K562 (cell line): Measurements from ENCODE around the gene PFDN4. TPM values are rescaled to one million over a fixed set of nuclear protein-coding genes. Genes with fewer than 3 reads are reported as not detected.
A peak's percentile ranks its signal among the peaks of the same experiment; 100 is the strongest.

Experiments used
- HCFC1 ChIP-seq: IDR thresholded peaks from 2 replicates; pipeline ENCODE4 v1.6.1; 2012; ENCODE audit warnings: low read depth, low read length, improper control_type of control experiment
- HNRNPLL ChIP-seq: fragments of 200-400 bp; formaldehyde crosslinking; IDR thresholded peaks from 2 replicates; pipeline ENCODE4 v1.6.1; 2017; ENCODE audit warnings: low read length, low read depth, mild to moderate bottlenecking; ENCODE audit not compliant: poor library complexity, severe bottlenecking
- LARP7 ChIP-seq: fragments of 450-650 bp; IDR thresholded peaks from 2 replicates; pipeline ENCODE4 v1.6.1; 2016
- POLR2A ChIP-seq: fragments of 450-650 bp; conservative IDR thresholded peaks from 2 replicates; pipeline ENCODE4 v1.6.1; 2016
- PYGO2 ChIP-seq: fragments of 450-650 bp; IDR thresholded peaks from 2 replicates; pipeline ENCODE4 v1.6.1; 2016; ENCODE audit warnings: mild to moderate bottlenecking, missing genetic modification characterization, moderate library complexity, missing compliant biosample characterization
- RBM39 ChIP-seq: fragments of 200-400 bp; formaldehyde crosslinking; optimal IDR thresholded peaks from 2 replicates; pipeline ENCODE3; 2018; ENCODE audit warnings: low read depth, low read length
- TAF15 ChIP-seq: fragments of 200-400 bp; formaldehyde crosslinking; IDR thresholded peaks from 2 replicates; pipeline ENCODE4 v1.6.1; 2017; ENCODE audit warnings: mild to moderate bottlenecking, low read depth, low read length, moderate library complexity
- TCF7L2 ChIP-seq: fragments of 150-350 bp; IDR thresholded peaks from 2 replicates; pipeline ENCODE4 v1.6.1; 2016; ENCODE audit warnings: low read depth, mild to moderate bottlenecking, low read length, moderate library complexity
- XRCC3 ChIP-seq: fragments of 450-650 bp; IDR thresholded peaks from 2 replicates; pipeline ENCODE4 v1.6.1; 2017; ENCODE audit warnings: mild to moderate bottlenecking, moderate library complexity
- YY1 ChIP-seq, 3 experiments: IDR thresholded peaks; 2 replicates each; pipeline ENCODE4 v1.6.1; 2011; ENCODE audit warnings: low read length in 2 of 3, mild to moderate bottlenecking in 2 of 3, moderate library complexity in 2 of 3, borderline replicate concordance in 1 of 3, control low read depth in 1 of 3, low read depth in 1 of 3; ENCODE audit not compliant: insufficient read depth in 3 of 3, insufficient replicate concordance in 2 of 3, control insufficient read depth in 1 of 3, insufficient read length in 1 of 3; ENCODE audit errors: extremely low read depth in 1 of 3
- ZEB2 ChIP-seq: fragments of 450-650 bp; IDR thresholded peaks from 2 replicates; pipeline ENCODE4 v1.6.1; 2016
- ZNF41 ChIP-seq: fragments of 250-450 bp; sonication (Bioruptor Pico); conservative IDR thresholded peaks from 2 replicates; pipeline ENCODE4 v1.4.0; 2020; ENCODE audit warnings: mild to moderate bottlenecking
- ZSCAN29 ChIP-seq: fragments of 450-650 bp; IDR thresholded peaks from 2 replicates; pipeline ENCODE4 v1.6.1; 2017
- polyA plus RNA-seq, 8 experiments: library from polyadenylated mRNA; depleted of rRNA in 4 of 8; stranded (reverse) in 5 of 8; unstranded in 3 of 8; fragments of >200 nt; fragmentation: Nextera tagmentation in 2 of 8; fragmentation: Illumina TruSeq in 1 of 8; extraction: Ambion mirVana in 2 of 8; extraction: Trizol in 1 of 8; gene quantifications; 2 replicates each; pipeline versions ENCODE4 v1.2.1 to v1.2.3, GENCODE V29; 2011 to 2014; ENCODE audit warnings: inconsistent platforms in 1 of 8, missing spikeins in 1 of 8
- total RNA-seq, 7 experiments: library from RNA; depleted of rRNA in 6 of 7; stranded (reverse); fragments of >200 nt in 6 of 7; fragmentation: Illumina TruSeq in 2 of 7; extraction: Trizol in 2 of 7; gene quantifications; 2 replicates each; pipeline versions ENCODE4 v1.2.1 to v1.2.3, GENCODE V29; 2011 to 2021; ENCODE audit warnings: low replicate concordance in 1 of 7
- TF ChIP-seq, protein P1 (sequence below): fragments of 200-400 bp; formaldehyde crosslinking; IDR thresholded peaks from 2 replicates; pipeline ENCODE4 v1.6.1; 2017; ENCODE audit warnings: mild to moderate bottlenecking, low read depth, low read length, moderate library complexity
- TF ChIP-seq, protein P2 (sequence below): fragments of 450-650 bp; IDR thresholded peaks from 2 replicates; pipeline ENCODE4 v1.6.1; 2016; ENCODE audit warnings: mild to moderate bottlenecking, moderate library complexity

The PFDN4 gene
- total and polyA plus RNA-seq, 9 of the 15 experiments (the other 6 are each of a cell fraction or from before 2014, with no cell fraction given), result 60.1 to 214 (median 122) TPM

DNA sequence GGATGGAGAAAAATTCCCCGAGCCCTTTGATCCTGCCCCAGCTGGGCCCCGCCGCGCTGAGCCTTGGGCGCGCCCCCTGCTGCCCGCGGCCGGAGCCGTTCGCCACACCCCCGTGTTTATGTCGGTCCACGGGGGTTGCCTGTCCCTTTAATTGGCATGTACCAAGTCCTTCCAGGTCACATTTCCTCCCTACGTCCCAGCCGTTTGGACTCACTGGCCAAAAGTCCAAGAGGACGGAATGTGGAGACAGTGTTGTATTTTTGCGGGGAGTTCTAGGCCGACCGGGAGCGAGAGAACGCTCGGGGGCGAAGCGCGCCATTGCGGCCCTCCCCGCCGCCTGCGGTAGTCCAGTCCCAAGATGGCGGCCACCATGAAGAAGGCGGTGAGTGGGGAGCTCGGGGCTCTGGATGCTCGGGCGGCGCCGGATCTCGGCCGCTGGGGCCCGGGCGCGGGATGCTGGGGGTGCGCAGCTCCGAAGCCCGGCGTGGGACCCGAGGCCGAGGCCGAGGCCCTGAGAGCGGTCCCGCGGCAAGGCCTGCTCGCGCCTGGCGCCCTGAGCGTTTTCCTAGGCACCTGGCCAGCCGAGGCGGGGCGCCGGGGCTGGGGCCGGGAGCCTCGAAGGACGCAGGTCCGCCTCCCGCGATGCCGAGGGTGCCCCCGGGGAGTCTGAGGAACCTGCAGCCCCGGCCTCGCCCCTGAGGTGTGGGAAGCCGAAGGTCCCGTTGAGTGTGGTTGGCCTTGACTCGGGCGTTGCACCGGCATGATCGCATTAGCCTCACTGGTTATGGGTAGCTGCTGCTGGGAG lies at the start of gene PFDN4 (continued):
- TF ChIP-seq, protein P1, sequence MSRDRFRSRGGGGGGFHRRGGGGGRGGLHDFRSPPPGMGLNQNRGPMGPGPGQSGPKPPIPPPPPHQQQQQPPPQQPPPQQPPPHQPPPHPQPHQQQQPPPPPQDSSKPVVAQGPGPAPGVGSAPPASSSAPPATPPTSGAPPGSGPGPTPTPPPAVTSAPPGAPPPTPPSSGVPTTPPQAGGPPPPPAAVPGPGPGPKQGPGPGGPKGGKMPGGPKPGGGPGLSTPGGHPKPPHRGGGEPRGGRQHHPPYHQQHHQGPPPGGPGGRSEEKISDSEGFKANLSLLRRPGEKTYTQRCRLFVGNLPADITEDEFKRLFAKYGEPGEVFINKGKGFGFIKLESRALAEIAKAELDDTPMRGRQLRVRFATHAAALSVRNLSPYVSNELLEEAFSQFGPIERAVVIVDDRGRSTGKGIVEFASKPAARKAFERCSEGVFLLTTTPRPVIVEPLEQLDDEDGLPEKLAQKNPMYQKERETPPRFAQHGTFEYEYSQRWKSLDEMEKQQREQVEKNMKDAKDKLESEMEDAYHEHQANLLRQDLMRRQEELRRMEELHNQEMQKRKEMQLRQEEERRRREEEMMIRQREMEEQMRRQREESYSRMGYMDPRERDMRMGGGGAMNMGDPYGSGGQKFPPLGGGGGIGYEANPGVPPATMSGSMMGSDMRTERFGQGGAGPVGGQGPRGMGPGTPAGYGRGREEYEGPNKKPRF, result no peak
- TF ChIP-seq TCF7L2 (peak; percentile 93), POLR2A (peak; percentile 71), YY1 (IDR thresholded peaks at IDR 0.05; ENCODE audit: borderline replicate concordance in 1 of 3, control insufficient read depth in 1 of 3, extremely low read depth in 1 of 3, insufficient read depth in 3 of 3, insufficient read length in 1 of 3, insufficient replicate concordance in 2 of 3, low read depth in 1 of 3, low read length in 2 of 3) (peak; percentile 89 to 96 (median 93)), ZNF41 (CRISPR knock-in tag) (no peak), TAF15 (no peak), HCFC1 (peak; percentile 60), ZSCAN29 (no peak; the same call in 1 of the 2 replicates), ZEB2 (no peak), LARP7 (no peak), RBM39 (no peak), HNRNPLL (no peak), PYGO2 (tag) (no peak), XRCC3 (no peak)
- TF ChIP-seq, protein P2, sequence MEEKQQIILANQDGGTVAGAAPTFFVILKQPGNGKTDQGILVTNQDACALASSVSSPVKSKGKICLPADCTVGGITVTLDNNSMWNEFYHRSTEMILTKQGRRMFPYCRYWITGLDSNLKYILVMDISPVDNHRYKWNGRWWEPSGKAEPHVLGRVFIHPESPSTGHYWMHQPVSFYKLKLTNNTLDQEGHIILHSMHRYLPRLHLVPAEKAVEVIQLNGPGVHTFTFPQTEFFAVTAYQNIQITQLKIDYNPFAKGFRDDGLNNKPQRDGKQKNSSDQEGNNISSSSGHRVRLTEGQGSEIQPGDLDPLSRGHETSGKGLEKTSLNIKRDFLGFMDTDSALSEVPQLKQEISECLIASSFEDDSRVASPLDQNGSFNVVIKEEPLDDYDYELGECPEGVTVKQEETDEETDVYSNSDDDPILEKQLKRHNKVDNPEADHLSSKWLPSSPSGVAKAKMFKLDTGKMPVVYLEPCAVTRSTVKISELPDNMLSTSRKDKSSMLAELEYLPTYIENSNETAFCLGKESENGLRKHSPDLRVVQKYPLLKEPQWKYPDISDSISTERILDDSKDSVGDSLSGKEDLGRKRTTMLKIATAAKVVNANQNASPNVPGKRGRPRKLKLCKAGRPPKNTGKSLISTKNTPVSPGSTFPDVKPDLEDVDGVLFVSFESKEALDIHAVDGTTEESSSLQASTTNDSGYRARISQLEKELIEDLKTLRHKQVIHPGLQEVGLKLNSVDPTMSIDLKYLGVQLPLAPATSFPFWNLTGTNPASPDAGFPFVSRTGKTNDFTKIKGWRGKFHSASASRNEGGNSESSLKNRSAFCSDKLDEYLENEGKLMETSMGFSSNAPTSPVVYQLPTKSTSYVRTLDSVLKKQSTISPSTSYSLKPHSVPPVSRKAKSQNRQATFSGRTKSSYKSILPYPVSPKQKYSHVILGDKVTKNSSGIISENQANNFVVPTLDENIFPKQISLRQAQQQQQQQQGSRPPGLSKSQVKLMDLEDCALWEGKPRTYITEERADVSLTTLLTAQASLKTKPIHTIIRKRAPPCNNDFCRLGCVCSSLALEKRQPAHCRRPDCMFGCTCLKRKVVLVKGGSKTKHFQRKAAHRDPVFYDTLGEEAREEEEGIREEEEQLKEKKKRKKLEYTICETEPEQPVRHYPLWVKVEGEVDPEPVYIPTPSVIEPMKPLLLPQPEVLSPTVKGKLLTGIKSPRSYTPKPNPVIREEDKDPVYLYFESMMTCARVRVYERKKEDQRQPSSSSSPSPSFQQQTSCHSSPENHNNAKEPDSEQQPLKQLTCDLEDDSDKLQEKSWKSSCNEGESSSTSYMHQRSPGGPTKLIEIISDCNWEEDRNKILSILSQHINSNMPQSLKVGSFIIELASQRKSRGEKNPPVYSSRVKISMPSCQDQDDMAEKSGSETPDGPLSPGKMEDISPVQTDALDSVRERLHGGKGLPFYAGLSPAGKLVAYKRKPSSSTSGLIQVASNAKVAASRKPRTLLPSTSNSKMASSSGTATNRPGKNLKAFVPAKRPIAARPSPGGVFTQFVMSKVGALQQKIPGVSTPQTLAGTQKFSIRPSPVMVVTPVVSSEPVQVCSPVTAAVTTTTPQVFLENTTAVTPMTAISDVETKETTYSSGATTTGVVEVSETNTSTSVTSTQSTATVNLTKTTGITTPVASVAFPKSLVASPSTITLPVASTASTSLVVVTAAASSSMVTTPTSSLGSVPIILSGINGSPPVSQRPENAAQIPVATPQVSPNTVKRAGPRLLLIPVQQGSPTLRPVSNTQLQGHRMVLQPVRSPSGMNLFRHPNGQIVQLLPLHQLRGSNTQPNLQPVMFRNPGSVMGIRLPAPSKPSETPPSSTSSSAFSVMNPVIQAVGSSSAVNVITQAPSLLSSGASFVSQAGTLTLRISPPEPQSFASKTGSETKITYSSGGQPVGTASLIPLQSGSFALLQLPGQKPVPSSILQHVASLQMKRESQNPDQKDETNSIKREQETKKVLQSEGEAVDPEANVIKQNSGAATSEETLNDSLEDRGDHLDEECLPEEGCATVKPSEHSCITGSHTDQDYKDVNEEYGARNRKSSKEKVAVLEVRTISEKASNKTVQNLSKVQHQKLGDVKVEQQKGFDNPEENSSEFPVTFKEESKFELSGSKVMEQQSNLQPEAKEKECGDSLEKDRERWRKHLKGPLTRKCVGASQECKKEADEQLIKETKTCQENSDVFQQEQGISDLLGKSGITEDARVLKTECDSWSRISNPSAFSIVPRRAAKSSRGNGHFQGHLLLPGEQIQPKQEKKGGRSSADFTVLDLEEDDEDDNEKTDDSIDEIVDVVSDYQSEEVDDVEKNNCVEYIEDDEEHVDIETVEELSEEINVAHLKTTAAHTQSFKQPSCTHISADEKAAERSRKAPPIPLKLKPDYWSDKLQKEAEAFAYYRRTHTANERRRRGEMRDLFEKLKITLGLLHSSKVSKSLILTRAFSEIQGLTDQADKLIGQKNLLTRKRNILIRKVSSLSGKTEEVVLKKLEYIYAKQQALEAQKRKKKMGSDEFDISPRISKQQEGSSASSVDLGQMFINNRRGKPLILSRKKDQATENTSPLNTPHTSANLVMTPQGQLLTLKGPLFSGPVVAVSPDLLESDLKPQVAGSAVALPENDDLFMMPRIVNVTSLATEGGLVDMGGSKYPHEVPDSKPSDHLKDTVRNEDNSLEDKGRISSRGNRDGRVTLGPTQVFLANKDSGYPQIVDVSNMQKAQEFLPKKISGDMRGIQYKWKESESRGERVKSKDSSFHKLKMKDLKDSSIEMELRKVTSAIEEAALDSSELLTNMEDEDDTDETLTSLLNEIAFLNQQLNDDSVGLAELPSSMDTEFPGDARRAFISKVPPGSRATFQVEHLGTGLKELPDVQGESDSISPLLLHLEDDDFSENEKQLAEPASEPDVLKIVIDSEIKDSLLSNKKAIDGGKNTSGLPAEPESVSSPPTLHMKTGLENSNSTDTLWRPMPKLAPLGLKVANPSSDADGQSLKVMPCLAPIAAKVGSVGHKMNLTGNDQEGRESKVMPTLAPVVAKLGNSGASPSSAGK, result no peak
